GM13976 (cell line): ENCODE data around the gene IQCC.

Source experiments
- DNase-seq: peaks from one replicate; pipeline ENCODE4 v3.0.0; 2012; ENCODE audit warnings: low spot score
- in situ Hi-C: fragments of 300-500 bp; cut with MboI; formaldehyde crosslinking; loops from one replicate; pipeline ENCODE4 v1.12.0; 2022; ENCODE audit warnings: low sequenced_read_pairs, mixed read lengths, inconsistent platforms; ENCODE audit not compliant: unreplicated experiment
- TF ChIP-seq, protein P1 (sequence below): IDR thresholded peaks from 2 replicates; pipeline ENCODE4 v1.5.1; 2012; ENCODE audit warnings: borderline replicate concordance, mild to moderate bottlenecking; ENCODE audit not compliant: insufficient read depth; ENCODE audit errors: extremely low read depth, missing control alignments, control extremely low read depth

The IQCC gene

DNA sequence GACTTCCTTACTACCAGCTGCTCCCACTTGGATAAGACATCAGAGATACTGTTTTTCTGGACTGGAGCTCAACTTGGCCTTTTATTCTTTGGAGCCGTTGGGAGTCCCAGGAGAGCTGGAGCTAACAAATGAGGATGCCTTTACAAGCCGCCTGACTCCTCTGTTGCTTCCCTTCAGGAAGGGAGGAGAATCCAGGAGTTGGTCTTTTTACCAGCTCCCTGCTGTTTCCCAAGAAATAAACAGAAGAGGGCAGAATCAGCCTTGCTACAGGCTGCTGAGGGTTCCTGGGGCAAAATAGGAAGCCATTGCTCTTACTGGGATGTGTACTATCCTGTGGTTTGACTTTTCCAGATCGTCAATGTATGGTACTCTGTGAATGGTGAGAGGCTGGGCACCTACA is 18.2 kb downstream of the IQCC start:
- no peak for DNase-seq
- TF ChIP-seq, protein P1, sequence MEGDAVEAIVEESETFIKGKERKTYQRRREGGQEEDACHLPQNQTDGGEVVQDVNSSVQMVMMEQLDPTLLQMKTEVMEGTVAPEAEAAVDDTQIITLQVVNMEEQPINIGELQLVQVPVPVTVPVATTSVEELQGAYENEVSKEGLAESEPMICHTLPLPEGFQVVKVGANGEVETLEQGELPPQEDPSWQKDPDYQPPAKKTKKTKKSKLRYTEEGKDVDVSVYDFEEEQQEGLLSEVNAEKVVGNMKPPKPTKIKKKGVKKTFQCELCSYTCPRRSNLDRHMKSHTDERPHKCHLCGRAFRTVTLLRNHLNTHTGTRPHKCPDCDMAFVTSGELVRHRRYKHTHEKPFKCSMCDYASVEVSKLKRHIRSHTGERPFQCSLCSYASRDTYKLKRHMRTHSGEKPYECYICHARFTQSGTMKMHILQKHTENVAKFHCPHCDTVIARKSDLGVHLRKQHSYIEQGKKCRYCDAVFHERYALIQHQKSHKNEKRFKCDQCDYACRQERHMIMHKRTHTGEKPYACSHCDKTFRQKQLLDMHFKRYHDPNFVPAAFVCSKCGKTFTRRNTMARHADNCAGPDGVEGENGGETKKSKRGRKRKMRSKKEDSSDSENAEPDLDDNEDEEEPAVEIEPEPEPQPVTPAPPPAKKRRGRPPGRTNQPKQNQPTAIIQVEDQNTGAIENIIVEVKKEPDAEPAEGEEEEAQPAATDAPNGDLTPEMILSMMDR: no peak

DNA sequence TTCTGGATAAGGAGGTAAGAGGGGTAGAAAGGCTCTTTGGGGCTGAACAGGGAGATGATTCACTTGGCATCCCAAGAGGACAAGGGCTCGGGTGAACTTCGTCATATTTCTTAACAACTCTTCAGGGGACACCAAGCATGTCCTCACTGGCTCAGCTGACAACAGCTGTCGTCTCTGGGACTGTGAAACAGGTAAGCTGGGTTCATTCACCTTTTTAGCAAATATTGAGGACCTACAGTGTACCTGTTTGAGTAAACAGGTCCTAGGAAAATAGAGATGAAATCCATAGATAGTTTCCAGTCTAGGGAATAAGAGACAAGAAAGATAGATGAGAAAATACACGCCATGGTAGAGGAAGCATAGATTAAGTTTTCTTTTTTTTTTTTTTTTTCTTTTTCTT is 18.8 kb downstream of the IQCC start:
- TF ChIP-seq, protein P1: no peak
- in situ Hi-C loops: no loop called here
- DNase-seq: no peak

More for the DNA sequence above, 18.2 kb downstream of the IQCC start:
- in situ Hi-C loops: no loop called here

DNA sequence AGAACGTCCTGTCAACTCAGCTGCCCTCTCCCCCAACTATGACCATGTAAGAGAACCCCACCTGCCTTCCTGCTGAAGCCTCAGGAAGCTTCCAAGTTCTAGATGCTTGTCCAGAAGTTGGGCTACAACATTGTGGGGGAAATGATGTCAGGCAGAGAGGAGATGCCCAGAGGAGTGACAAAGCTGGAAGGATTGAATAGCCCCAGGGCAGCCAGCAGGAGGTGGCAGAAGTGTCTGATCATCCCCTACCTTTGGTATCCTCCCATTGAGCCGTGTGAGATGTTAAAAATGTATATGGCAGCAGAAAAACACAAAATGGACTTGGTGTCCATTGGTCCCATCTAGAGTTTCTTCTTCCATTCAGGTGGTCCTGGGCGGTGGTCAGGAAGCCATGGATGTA is 23.3 kb downstream of the IQCC start:
- in situ Hi-C loops: no loop called here
- no peak for DNase-seq
- TF ChIP-seq, protein P1: no peak

DNA sequence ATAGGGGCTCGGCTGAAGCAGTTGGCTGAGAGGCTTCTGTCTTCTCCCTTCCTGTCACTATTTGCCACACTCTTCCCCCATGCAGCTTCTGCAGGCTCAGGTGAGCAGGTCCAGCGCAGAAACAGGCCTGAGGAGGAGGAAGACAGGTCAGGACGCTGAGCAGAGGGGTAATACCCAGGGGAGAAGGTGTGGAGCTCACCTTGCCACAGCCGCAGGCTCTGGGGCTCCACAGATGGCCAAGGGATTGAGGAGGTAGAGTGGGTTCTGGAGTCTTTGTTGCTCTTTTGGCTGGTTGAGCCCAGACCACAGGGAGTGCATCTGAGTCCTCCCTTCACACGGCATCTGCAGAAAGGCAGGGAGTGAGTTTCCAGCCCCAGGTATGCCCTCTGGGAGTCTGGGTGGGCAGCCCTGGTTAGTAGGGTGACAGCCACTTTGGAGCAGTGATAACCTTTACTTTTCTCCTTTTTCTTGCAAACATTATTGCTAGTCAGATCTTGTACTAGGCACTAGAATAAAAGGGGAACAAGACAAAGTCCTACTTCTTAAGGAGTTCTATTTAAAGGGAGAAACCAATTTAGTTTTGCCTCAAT is 26.5 kb downstream of the IQCC start:
- no peak for DNase-seq
- in situ Hi-C loops: no loop called here
- TF ChIP-seq, protein P1: no peak

DNA sequence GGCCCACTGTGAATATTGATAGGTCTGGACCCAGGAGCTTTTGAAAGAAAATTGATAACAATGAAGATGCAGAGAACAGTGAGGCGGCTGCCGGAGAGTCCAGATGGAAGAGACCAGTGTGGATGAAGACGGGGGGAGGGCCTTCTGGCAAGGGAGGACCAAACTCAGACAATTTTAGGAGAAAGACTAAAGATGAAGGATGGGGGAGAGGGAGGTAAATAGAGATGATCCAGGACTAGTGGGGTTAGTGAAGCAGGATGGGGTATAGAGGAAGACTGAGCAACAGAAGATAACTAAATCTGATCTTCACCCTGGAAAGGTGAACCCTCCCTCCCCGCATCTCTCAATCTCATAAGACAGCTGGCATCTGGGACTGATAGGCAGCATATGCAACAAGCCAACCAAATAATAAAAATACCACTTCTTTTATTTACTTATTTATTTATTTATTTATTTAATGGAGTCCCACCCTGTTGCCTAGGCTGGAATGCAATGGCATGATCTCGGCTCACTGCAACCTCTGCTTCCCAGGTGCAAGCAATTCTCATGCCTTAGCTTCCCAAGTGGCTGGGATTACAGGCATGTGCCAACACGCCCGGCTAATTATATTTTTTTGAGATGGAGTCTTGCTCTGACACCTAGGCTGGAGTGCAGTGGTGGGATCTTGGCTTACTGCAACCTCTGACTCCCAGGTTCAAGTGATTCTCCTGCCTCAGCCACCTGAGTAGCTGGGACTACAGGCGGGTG is 27.3 kb downstream of the IQCC start:
- in situ Hi-C loops: no loop called here
- TF ChIP-seq, protein P1: no peak

DNA sequence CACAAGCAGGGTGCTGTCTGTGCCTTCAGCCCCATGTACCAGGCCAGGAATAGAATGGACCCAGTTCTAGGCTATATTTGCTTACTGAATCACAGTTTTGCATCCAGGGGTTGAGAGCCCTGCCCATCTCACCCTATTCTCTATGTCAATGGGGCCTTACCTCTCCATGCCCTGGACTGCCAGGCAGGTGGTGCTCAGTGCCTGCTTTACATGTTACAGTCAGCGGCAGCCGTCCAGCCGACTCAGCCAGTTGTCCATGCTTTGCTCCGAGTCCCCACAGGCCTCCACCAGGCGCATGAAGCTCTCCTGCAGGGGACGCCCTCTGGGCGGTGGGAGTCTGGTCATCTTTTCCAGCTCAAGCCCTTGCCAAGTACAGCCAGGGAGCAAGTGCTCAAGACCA is 29.3 kb downstream of the IQCC start:
- DNase-seq: no peak
- in situ Hi-C loops: no loop called here
- TF ChIP-seq, protein P1: no peak

More for the DNA sequence above, 27.3 kb downstream of the IQCC start:
- DNase-seq: no peak
